H1 (cell line): ENCODE measurements around the gene COPS6. TPM values are rescaled to one million over a fixed set of nuclear protein-coding genes. Genes with fewer than 3 reads are reported as not detected.

Source experiments
- CTBP2 ChIP-seq: IDR thresholded peaks from 2 replicates; pipeline ENCODE4 v1.7.0; 2011; ENCODE audit warnings: borderline replicate concordance, mild to moderate bottlenecking, moderate library complexity, mixed read lengths, low read length; ENCODE audit not compliant: insufficient read depth, insufficient read length
- polyA plus RNA-seq, 7 experiments: library from polyadenylated mRNA; depleted of rRNA in 3 of 7; stranded (reverse) in 5 of 7; unstranded in 2 of 7; fragments of >200 nt in 5 of 7; fragments of 200-250 nt in 2 of 7; gene quantifications; 1 replicate in 5 of 7; 2 replicates in 1 of 7; 4 replicates in 1 of 7; pipeline versions ENCODE4 v1.2.1 to v1.2.3, GENCODE V29; 2011 to 2013; ENCODE audit warnings: missing spikeins in 2 of 7, mixed read lengths in 2 of 7
- total RNA-seq: library from RNA; stranded (reverse); fragmentation: NEBNext Ultra II Directional; extraction: Animal tissue kit (Norgen Biotek cat#: 25700); gene quantifications from 2 replicates; pipeline ENCODE4 v1.2.1, GENCODE V29; 2021

Gene COPS6
- total and polyA plus RNA-seq, 2 of the 8 experiments (the other 6 are each of a cell fraction or from before 2014, with no cell fraction given) = 127 to 225 TPM

- TF ChIP-seq CTBP2 = no peak
These were observed 38.4 kb downstream of the COPS6 start, which contains the start of gene MBLAC1 (continued) for GRCh38 chr7:100126931-100127865.
